GM23338 (cell line): ENCODE results near the gene ROPN1L. TPM values are rescaled to one million over a fixed set of nuclear protein-coding genes. Genes with fewer than 3 reads are reported as not detected.

Experiments used
- ATAC-seq: fragments of 200-7000 bp; cut with Tn5 transposase; 3 replicates; pipeline ENCODE4 v1.9.1; 2020
- DNase-seq: peaks from one replicate; pipeline ENCODE4 v3.0.0-alpha.2; 2015; ENCODE audit warnings: low spot score
- H2AFZ ChIP-seq: fragments of 200-600 bp; sonication (generic); 2 replicates; pipeline ENCODE4 v1.8.0; 2016; ENCODE audit warnings: antibody characterized with exemption, mild to moderate bottlenecking, moderate library complexity
- H3F3A ChIP-seq: fragments of 200-600 bp; sonication (generic); replicated peaks from 2 replicates; pipeline ENCODE4 v1.8.0; 2017; ENCODE audit warnings: antibody characterized with exemption, mixed run types, low read depth
- H3K27ac ChIP-seq: fragments of 200-600 bp; sonication (generic); 2 replicates; pipeline ENCODE4 v1.6.1; 2016; ENCODE audit warnings: low read depth
- H3K27me3 ChIP-seq: fragments of 200-600 bp; sonication (generic); 2 replicates; pipeline ENCODE4 v1.8.0; 2016; ENCODE audit warnings: mild to moderate bottlenecking, mixed run types, moderate library complexity; ENCODE audit not compliant: insufficient read depth
- H3K36me3 ChIP-seq: fragments of 200-600 bp; sonication (generic); 2 replicates; pipeline ENCODE4 v1.8.0; 2016; ENCODE audit warnings: mild to moderate bottlenecking; ENCODE audit not compliant: insufficient read depth
- H3K4me1 ChIP-seq: fragments of 200-600 bp; sonication (generic); 2 replicates; pipeline ENCODE4 v1.8.0; 2016; ENCODE audit warnings: mild to moderate bottlenecking, moderate library complexity; ENCODE audit not compliant: insufficient read depth
- H3K4me2 ChIP-seq: fragments of 200-600 bp; sonication (generic); 2 replicates; pipeline ENCODE4 v1.7.1; 2017; ENCODE audit warnings: mixed run types
- H3K4me3 ChIP-seq: fragments of 200-600 bp; sonication (generic); 2 replicates; pipeline ENCODE4 v1.6.1; 2016; ENCODE audit warnings: mixed run types
- H3K79me2 ChIP-seq: fragments of 200-600 bp; sonication (generic); replicated peaks from 2 replicates; pipeline ENCODE4 v1.8.0; 2017; ENCODE audit warnings: mild to moderate bottlenecking; ENCODE audit not compliant: insufficient read depth
- H3K9me2 ChIP-seq: fragments of 200-600 bp; sonication (generic); 2 replicates; pipeline ENCODE4 v1.8.0; 2017; ENCODE audit not compliant: insufficient read depth
- H4K20me1 ChIP-seq: fragments of 200-600 bp; sonication (generic); replicated peaks from 2 replicates; pipeline ENCODE4 v1.8.0; 2017; ENCODE audit warnings: mild to moderate bottlenecking; ENCODE audit not compliant: insufficient read depth
- H3K27ac Mint-ChIP-seq: 2 replicates; pipeline ENCODE4 v1.8.0; 2020; ENCODE audit warnings: inconsistent platforms, mild to moderate bottlenecking, moderate library complexity, mixed read lengths
- H3K27me3 Mint-ChIP-seq: 3 replicates; pipeline ENCODE4 v1.8.0; 2022; ENCODE audit warnings: low read depth, mild to moderate bottlenecking, moderate library complexity, mixed read lengths, inconsistent platforms; ENCODE audit not compliant: insufficient read depth, poor library complexity
- H3K36me3 Mint-ChIP-seq: 3 replicates; pipeline ENCODE4 v1.8.0; 2021; ENCODE audit warnings: low read depth, mild to moderate bottlenecking, inconsistent platforms, moderate library complexity, mixed read lengths
- H3K4me1 Mint-ChIP-seq: 3 replicates; pipeline ENCODE4 v1.8.0; 2020; ENCODE audit warnings: mild to moderate bottlenecking, inconsistent platforms, mixed read lengths
- H3K4me3 Mint-ChIP-seq: 3 replicates; pipeline ENCODE4 v1.8.0; 2021; ENCODE audit warnings: moderate library complexity, mild to moderate bottlenecking, inconsistent platforms, mixed read lengths
- H3K9me3 Mint-ChIP-seq: 3 replicates; pipeline ENCODE4 v1.8.0; 2020; ENCODE audit warnings: moderate library complexity, mild to moderate bottlenecking, inconsistent platforms, mixed read lengths
- CREB1 ChIP-seq: fragments of 250-450 bp; sonication (Bioruptor Pico); IDR thresholded peaks from 2 replicates; pipeline ENCODE4 v1.5.0; 2020; ENCODE audit warnings: low read depth, mild to moderate bottlenecking, moderate library complexity
- CTCF ChIP-seq, 2 experiments: fragments of 200-600 bp in 1 of 2; sonication (generic) in 1 of 2; conservative IDR thresholded peaks; 2 replicates each; pipeline versions ENCODE4 v1.5.1 to v1.6.1; 2016 to 2017; ENCODE audit warnings: antibody characterized with exemption in 2 of 2, low read depth in 2 of 2, mild to moderate bottlenecking in 2 of 2, moderate library complexity in 1 of 2
- ETS1 ChIP-seq: IDR thresholded peaks from 2 replicates; pipeline ENCODE4 v1.6.1; 2016; ENCODE audit warnings: antibody characterized with exemption
- EZH2 ChIP-seq: fragments of 200-600 bp; sonication (generic); IDR thresholded peaks from one replicate; pipeline ENCODE4 v1.8.0; 2017; ENCODE audit warnings: antibody characterized with exemption, mild to moderate bottlenecking, low read depth; ENCODE audit not compliant: unreplicated experiment
- EZH2phosphoT487 ChIP-seq: fragments of 200-600 bp; sonication (generic); IDR thresholded peaks from one replicate; pipeline ENCODE4 v1.8.1; 2018; ENCODE audit warnings: antibody characterized with exemption; ENCODE audit not compliant: unreplicated experiment
- JUNB ChIP-seq: IDR thresholded peaks from one replicate; pipeline ENCODE4 v1.6.1; 2016; ENCODE audit warnings: antibody characterized with exemption; ENCODE audit not compliant: unreplicated experiment
- NANOG ChIP-seq: IDR thresholded peaks from 2 replicates; pipeline ENCODE4 v1.6.1; 2016; ENCODE audit warnings: antibody characterized with exemption, borderline replicate concordance
- STAT1 ChIP-seq: IDR thresholded peaks from one replicate; pipeline ENCODE4 v1.6.1; 2016; ENCODE audit warnings: antibody characterized with exemption; ENCODE audit not compliant: unreplicated experiment
- ZNF114 ChIP-seq: fragments of 250-450 bp; sonication (Bioruptor Pico); IDR thresholded peaks from 2 replicates; pipeline ENCODE4 v1.5.0; 2020; ENCODE audit warnings: mild to moderate bottlenecking, moderate library complexity
- ZNF331 ChIP-seq: fragments of 250-450 bp; sonication (Bioruptor Pico); IDR thresholded peaks from 2 replicates; pipeline ENCODE4 v1.5.0; 2020; ENCODE audit warnings: low read depth, mild to moderate bottlenecking, moderate library complexity
- ZNF462 ChIP-seq: fragments of 250-450 bp; sonication (Bioruptor Pico); IDR thresholded peaks from 2 replicates; pipeline ENCODE4 v1.5.0; 2020; ENCODE audit warnings: mild to moderate bottlenecking, moderate library complexity
- polyA plus RNA-seq: library from polyadenylated mRNA; unstranded; fragments of >200 nt; fragmentation: Nextera tagmentation; extraction: Ambion mirVana; gene quantifications from 2 replicates; pipeline ENCODE4 v1.2.1, GENCODE V29; 2016
- total RNA-seq: library from RNA; depleted of rRNA; stranded (reverse); fragments of >200 nt; shearing (Covaris generic); gene quantifications from 2 replicates; pipeline ENCODE4 v1.2.3, GENCODE V29; 2014

Gene ROPN1L
- total and polyA plus RNA-seq, 2 experiments from 2014 or later = 0.57 TPM; not detected in 1

- TF ChIP-seq ETS1 = no peak
- no peak for TF ChIP-seq ZNF114 (CRISPR knock-in tag)
Measured at GRCh38 chr5:10461904-10462555, 20.4 kb downstream of the ROPN1L start (continued).

GRCh38 chr5:10463566-10463965 is 21.9 kb downstream of the ROPN1L start:
- Histone ChIP-seq H3K27ac (no peak overlapping the region), H3K4me2 (no peak overlapping the region), H3K4me3 (no peak overlapping the region), H3F3A (no peaks in the 10 kb centered on the region), H4K20me1 (no peaks in the 10 kb centered on the region), H3K4me1 (peaks cover 16% of the 10 kb centered on the region), H2AFZ (no peak overlapping the region), H3K79me2 (no peaks in the 10 kb centered on the region), H3K27me3 (no peaks in the 10 kb centered on the region), H3K9me2 (no peaks in the 10 kb centered on the region), H3K36me3 (no peaks in the 10 kb centered on the region)
- no peak for DNase-seq
- H3K4me1 Mint-ChIP-seq = peaks cover 31% of the 10 kb centered on the region
- H3K27me3 Mint-ChIP-seq = peaks cover 21% of the 10 kb centered on the region
- no peak overlapping the region for H3K27ac Mint-ChIP-seq
- no peaks in the 10 kb centered on the region for H3K9me3 Mint-ChIP-seq
- no peak overlapping the region for H3K4me3 Mint-ChIP-seq
- no peak for ATAC-seq
- H3K36me3 Mint-ChIP-seq = no peaks in the 10 kb centered on the region; the same call in 2 of the 3 replicates
- TF ChIP-seq STAT1 (no peak), JUNB (no peak), NANOG (no peak), CTCF (conservative IDR thresholded peaks at IDR 0.05; ENCODE audit: low read depth in 2 of 2) (no peak), EZH2phosphoT487 (no peak), EZH2 (no peak), ETS1 (no peak), ZNF462 (no peak), ZNF331 (CRISPR knock-in tag) (no peak), CREB1 (CRISPR knock-in tag) (no peak)
